GM12878 (cell line): ENCODE data around the gene WDFY4. TPM values are rescaled to one million over a fixed set of nuclear protein-coding genes. Genes with fewer than 3 reads are reported as not detected.

Experiments
- ATAC-seq: fragments of 200-7000 bp; cut with Tn5 transposase; 3 replicates; pipeline ENCODE4 v1.9.1; 2020; ENCODE audit warnings: mild to moderate bottlenecking, moderate library complexity
- BruUV-seq: library from RNA; stranded (reverse); fragments of 400-500 nt; replicated peaks from 2 replicates; lab custom pipeline; 2021; lab: Mats Ljungman, UMichigan
- CTCF ChIA-PET: fragments of 300-600 bp; sonication (Branson Sonifier 250); formaldehyde crosslinking; extraction: SDS; loops from one replicate; lab custom pipeline; 2021; ENCODE audit warnings: inconsistent platforms; lab: Yijun Ruan, JAX
- POLR2A ChIA-PET: fragments of 350-600 bp; formaldehyde crosslinking; extraction: SDS; loops from one replicate; lab custom pipeline; 2021; ENCODE audit warnings: inconsistent platforms; lab: Charles Lee
- RAD21 ChIA-PET: fragments of 300-600 bp; sonication (Branson Sonifier 250); formaldehyde crosslinking; loops from one replicate; lab custom pipeline; 2023; ENCODE audit warnings: antibody characterized with exemption; ENCODE audit not compliant: unreplicated experiment; lab: Charles Lee
- SMC1A ChIA-PET: fragments of 300-600 bp; sonication (Branson Sonifier 250); formaldehyde crosslinking; loops from one replicate; lab custom pipeline; 2023; ENCODE audit not compliant: unreplicated experiment, uncharacterized antibody; lab: Charles Lee
- DNase-seq: peaks from one replicate; pipeline ENCODE4 v3.0.0-alpha.2; 2011; ENCODE audit warnings: low read depth, low spot score
- FAIRE-seq: peaks from 3 replicates; lab custom pipeline; 2011; peaks lifted over from hg19 to GRCh38; lab: Jason Lieb, UNC
- H2AFZ ChIP-seq: 2 replicates; pipeline ENCODE4 v1.6.0; 2011; ENCODE audit warnings: low read depth, low read length, control low read depth; ENCODE audit not compliant: control insufficient read depth
- H3K27ac ChIP-seq: 2 replicates; pipeline ENCODE4 v1.5.1; 2011; ENCODE audit warnings: control low read depth; ENCODE audit not compliant: control insufficient read depth, insufficient read depth
- H3K27me3 ChIP-seq, 2 experiments: replicated peaks in 1 of 2; 2 replicates each; pipeline versions ENCODE4 v1.6.0 to v1.6.1; 2011; ENCODE audit warnings: low read length in 1 of 2; ENCODE audit not compliant: control insufficient read depth in 2 of 2, insufficient read depth in 2 of 2
- H3K36me3 ChIP-seq, 2 experiments: 2 replicates each; pipeline ENCODE4 v1.5.1; 2011; ENCODE audit warnings: low read length in 1 of 2; ENCODE audit not compliant: control insufficient read depth in 2 of 2, insufficient read depth in 2 of 2
- H3K4me1 ChIP-seq: 2 replicates; pipeline ENCODE4 v1.6.1; 2011; ENCODE audit warnings: mild to moderate bottlenecking, low read length, moderate library complexity, mixed read lengths; ENCODE audit not compliant: control insufficient read depth, insufficient read depth
- H3K4me2 ChIP-seq: 2 replicates; pipeline ENCODE4 v1.6.0; 2011; ENCODE audit warnings: control low read depth; ENCODE audit not compliant: control insufficient read depth, insufficient read depth
- H3K4me3 ChIP-seq: fragments of 200-600 bp; sonication (generic); 2 replicates; pipeline ENCODE4 v1.5.1; 2016
- H3K79me2 ChIP-seq: 2 replicates; pipeline ENCODE4 v1.6.0; 2011; ENCODE audit warnings: low read length; ENCODE audit not compliant: control insufficient read depth, insufficient read depth
- H3K9ac ChIP-seq: 2 replicates; pipeline ENCODE4 v1.8.0; 2011; ENCODE audit warnings: low read length, control low read depth, mixed read lengths; ENCODE audit not compliant: control insufficient read depth, insufficient read depth
- H3K9me3 ChIP-seq: replicated peaks from 3 replicates; pipeline ENCODE4 v1.5.1; 2011; ENCODE audit warnings: mild to moderate bottlenecking, low read length; ENCODE audit not compliant: control insufficient read depth, insufficient read depth
- H4K20me1 ChIP-seq: 2 replicates; pipeline ENCODE4 v1.6.0; 2011; ENCODE audit not compliant: control insufficient read depth, insufficient read depth
- EED ChIP-seq: sonication (generic); IDR thresholded peaks from 2 replicates; pipeline ENCODE4 v1.6.1; 2016; ENCODE audit warnings: antibody characterized with exemption, low read depth
- ESRRA ChIP-seq: IDR thresholded peaks from 2 replicates; pipeline ENCODE4 v1.6.1; 2012; ENCODE audit warnings: mild to moderate bottlenecking, low read length, improper control_type of control experiment
- FOXM1 ChIP-seq: IDR thresholded peaks from 2 replicates; pipeline ENCODE4 v1.6.1; 2012; ENCODE audit warnings: low read depth, mild to moderate bottlenecking, inconsistent platforms, low read length, moderate library complexity
- HCFC1 ChIP-seq: fragments of 150-350 bp; IDR thresholded peaks from 2 replicates; pipeline ENCODE4 v1.6.1; 2014; ENCODE audit warnings: low read length
- HDGF ChIP-seq: fragments of 450-650 bp; IDR thresholded peaks from 2 replicates; pipeline ENCODE4 v1.6.1; 2016; ENCODE audit warnings: antibody characterized with exemption
- IKZF2 ChIP-seq, 2 experiments: fragments of 450-650 bp; IDR thresholded peaks; 2 replicates each; pipeline ENCODE4 v1.6.1; 2017; ENCODE audit warnings: mild to moderate bottlenecking in 2 of 2, moderate library complexity in 2 of 2
- MEF2B ChIP-seq: fragments of 450-650 bp; IDR thresholded peaks from 2 replicates; pipeline ENCODE4 v1.6.1; 2018; ENCODE audit warnings: mild to moderate bottlenecking, moderate library complexity; ENCODE audit not compliant: partially characterized antibody, poor library complexity, severe bottlenecking
- PBX3 ChIP-seq: IDR thresholded peaks from 2 replicates; pipeline ENCODE4 v1.6.1; 2011; ENCODE audit warnings: mild to moderate bottlenecking, low read depth, low read length, moderate library complexity; ENCODE audit not compliant: insufficient replicate concordance
- RELB ChIP-seq: fragments of 450-650 bp; IDR thresholded peaks from 2 replicates; pipeline ENCODE4 v1.6.1; 2017; ENCODE audit warnings: low read depth, mild to moderate bottlenecking, moderate library complexity
- REST ChIP-seq: IDR thresholded peaks from 2 replicates; pipeline ENCODE4 v1.6.1; 2012; ENCODE audit warnings: mild to moderate bottlenecking, low read depth, low read length
- SPI1 ChIP-seq: IDR thresholded peaks from 2 replicates; pipeline ENCODE4 v1.6.1; 2011; ENCODE audit warnings: low read depth, mild to moderate bottlenecking, low read length, moderate library complexity, borderline replicate concordance; ENCODE audit not compliant: insufficient read depth
- TCF7 ChIP-seq: IDR thresholded peaks from 2 replicates; pipeline ENCODE4 v1.6.1; 2014; ENCODE audit warnings: antibody characterized with exemption, borderline replicate concordance
- ZNF217 ChIP-seq: fragments of 450-650 bp; IDR thresholded peaks from 2 replicates; pipeline ENCODE4 v1.6.1; 2017; ENCODE audit warnings: antibody characterized with exemption, mild to moderate bottlenecking
- ZNF24 ChIP-seq: fragments of 450-650 bp; IDR thresholded peaks from 2 replicates; pipeline ENCODE4 v1.6.1; 2017; ENCODE audit warnings: antibody characterized with exemption, mild to moderate bottlenecking
- ZNF622 ChIP-seq: fragments of 450-650 bp; IDR thresholded peaks from 2 replicates; pipeline ENCODE4 v1.6.1; 2017; ENCODE audit warnings: mild to moderate bottlenecking, inconsistent platforms
- WGBS: methylation state at CpG from one replicate; pipeline ENCODE4 v1.1.6; 2016; ENCODE audit warnings: low lambda C conversion rate; ENCODE audit not compliant: insufficient replicate concordance, insufficient coverage; ENCODE audit errors: missing lambda C conversion rate; 5-methylcytosine and 5-hydroxymethylcytosine counted together
- in situ Hi-C: fragments of 300-500 bp; cut with MboI; formaldehyde crosslinking; loops from 9 replicates; pipeline ENCODE4 v1.14.3; 2018; ENCODE audit warnings: mixed read lengths
- intact Hi-C: fragments of 100-400 bp; cut with micrococcal nuclease; formaldehyde crosslinking; loops from one replicate; pipeline ENCODE4 v1.14.2; 2022; ENCODE audit not compliant: unreplicated experiment
- polyA plus RNA-seq, 11 experiments: library from polyadenylated mRNA; depleted of rRNA in 4 of 11; unstranded in 6 of 11; stranded (reverse) in 5 of 11; fragments of >200 nt; fragmentation: Nextera tagmentation in 4 of 11; fragmentation: Illumina TruSeq in 1 of 11; extraction: Ambion mirVana in 4 of 11; extraction: Trizol in 1 of 11; gene quantifications; 1 replicate in 1 of 11; 2 replicates in 10 of 11; pipeline versions ENCODE4 v1.2.1 to v1.2.3, GENCODE V29; 2011 to 2016; ENCODE audit warnings: inconsistent platforms in 2 of 11, missing spikeins in 2 of 11, low read depth in 1 of 11
- total RNA-seq, 4 experiments: library from RNA; depleted of rRNA in 3 of 4; stranded (reverse); fragments of >200 nt in 3 of 4; fragmentation: Illumina TruSeq in 1 of 4; extraction: Trizol in 1 of 4; gene quantifications; 2 replicates each; pipeline versions ENCODE4 v1.2.1 to v1.2.3, GENCODE V29; 2013 to 2021

The WDFY4 gene
- total and polyA plus RNA-seq, 10 of the 15 experiments (the other 5 are each of a cell fraction or from before 2014, with no cell fraction given), result 13.5 to 132 (median 47.3) TPM

- FAIRE-seq, result no peak
- no peak for ATAC-seq
- BruUV-seq, result no TSS peak
- WGBS, result 21% methylated on average over 5 of the region's 5 CpGs
- ChIA-PET SMC1A (no interaction called here), POLR2A (no interaction called here), CTCF (interaction anchor here (1.3 kb wide), 1 partner anchor 335 kb away, joined by 3 read pairs; no protein-coding TSS in a partner anchor), RAD21 (no interaction called here)
- DNase-seq, result no peak
- TF ChIP-seq HDGF (no peak), IKZF2 (IDR thresholded peaks at IDR 0.05) (no peak), ZNF217 (no peak), TCF7 (no peak), ZNF622 (no peak), PBX3 (no peak), REST (no peak), ESRRA (no peak), ZNF24 (no peak), RELB (no peak), FOXM1 (no peak), EED (no peak), SPI1 (no peak), HCFC1 (no peak), MEF2B (no peak)
- Histone ChIP-seq H2AFZ (no peak overlapping the region), H3K9ac (no peak overlapping the region), H4K20me1 (no peaks in the 10 kb centered on the region), H3K79me2 (no peaks in the 10 kb centered on the region), H3K27me3 (no peaks in the 10 kb centered on the region; a peak in 1 of 4 replicates), H3K4me2 (no peak overlapping the region), H3K36me3 (no peaks in the 10 kb centered on the region), H3K9me3 (no peaks in the 10 kb centered on the region), H3K4me1 (no peaks in the 10 kb centered on the region), H3K4me3 (no peak overlapping the region), H3K27ac (no peak overlapping the region)
- in situ Hi-C loops (no loop called here), intact Hi-C loops (no loop called here)
Observed at GRCh38 chr10:48993627-48994026, 309.0 kb downstream of the WDFY4 start.
